K562 (cell line): ENCODE data around the gene SLC44A5. TPM values are rescaled to one million over a fixed set of nuclear protein-coding genes. Genes with fewer than 3 reads are reported as not detected.

ENCODE experiments used
- ATAC-seq: fragments of 200-7000 bp; cut with Tn5 transposase; 3 replicates; pipeline ENCODE4 v1.9.1; 2020; ENCODE audit warnings: moderate library complexity
- BruUV-seq: library from RNA; stranded (reverse); fragments of 400-500 nt; replicated peaks from 2 replicates; lab custom pipeline; 2021; lab: Mats Ljungman, UMichigan
- CTCF ChIA-PET: fragments of 300-600 bp; formaldehyde crosslinking; extraction: SDS; loops from one replicate; lab custom pipeline; 2021; ENCODE audit warnings: low intra/inter-chr PET ratio; lab: Yijun Ruan, JAX
- POLR2A ChIA-PET: fragments of 300-600, 350-650 bp; sonication (Branson Sonifier 250); formaldehyde crosslinking; extraction: SDS; loops from one replicate; lab custom pipeline; 2021; ENCODE audit warnings: antibody characterized with exemption, inconsistent platforms; lab: Yijun Ruan, JAX
- DNase-seq, 4 experiments: peaks; one replicate each; pipeline versions ENCODE4 v3.0.0 to v3.0.0-alpha.2; 2011 to 2018; ENCODE audit warnings: low spot score in 3 of 4, mixed read lengths in 3 of 4; ENCODE audit errors: extremely low read depth in 1 of 4
- FAIRE-seq: peaks from 2 replicates; lab custom pipeline; 2011; peaks lifted over from hg19 to GRCh38; lab: Jason Lieb, UNC
- H2AFZ ChIP-seq: 2 replicates; pipeline ENCODE4 v1.6.0; 2011; ENCODE audit warnings: low read depth, low read length, control low read depth, inconsistent platforms
- H3K27ac ChIP-seq: fragments of 200-600 bp; 3 replicates; pipeline ENCODE4 v1.8.0; 2011; ENCODE audit warnings: low read depth, mild to moderate bottlenecking, control low read depth, inconsistent platforms, low read length, moderate library complexity, mixed read lengths; ENCODE audit errors: extremely low read depth
- H3K27me3 ChIP-seq, 2 experiments: fragments of 300-600 bp in 1 of 2; 2 replicates in 1 of 2; 3 replicates in 1 of 2; pipeline versions ENCODE4 v1.6.0 to v1.8.0; 2011; ENCODE audit warnings: inconsistent platforms in 2 of 2, low read length in 2 of 2, mild to moderate bottlenecking in 1 of 2, mixed read lengths in 1 of 2, moderate library complexity in 1 of 2; ENCODE audit not compliant: control insufficient read depth in 2 of 2, insufficient read depth in 2 of 2
- H3K36me3 ChIP-seq: fragments of 300-600 bp; 3 replicates; pipeline ENCODE4 v1.8.0; 2011; ENCODE audit warnings: mild to moderate bottlenecking, low read length, inconsistent platforms; ENCODE audit not compliant: control insufficient read depth, insufficient read depth
- H3K4me1 ChIP-seq, 2 experiments: fragments of 200-600 bp in 1 of 2; replicated peaks in 1 of 2; 2 replicates in 1 of 2; 3 replicates in 1 of 2; pipeline versions ENCODE4 v1.5.1 to v1.8.0; 2011; ENCODE audit warnings: inconsistent platforms in 2 of 2, low read length in 2 of 2, mild to moderate bottlenecking in 1 of 2, mixed read lengths in 1 of 2, moderate library complexity in 1 of 2; ENCODE audit not compliant: control insufficient read depth in 2 of 2, insufficient read depth in 2 of 2
- H3K4me2 ChIP-seq: 2 replicates; pipeline ENCODE4 v1.6.1; 2011; ENCODE audit warnings: low read length, control low read depth, inconsistent platforms, mixed read lengths; ENCODE audit not compliant: insufficient read depth
- H3K4me3 ChIP-seq: fragments of 200-600 bp; sonication (generic), shearing (Covaris generic); 2 replicates; pipeline ENCODE4 v1.5.1; 2016; ENCODE audit warnings: control low read depth, inconsistent platforms
- H3K79me2 ChIP-seq: fragments of 200-600 bp; 3 replicates; pipeline ENCODE4 v1.8.0; 2011; ENCODE audit warnings: low read length, inconsistent platforms; ENCODE audit not compliant: control insufficient read depth, insufficient read depth
- H3K9ac ChIP-seq, 2 experiments: 2 replicates each; pipeline versions ENCODE4 v1.6.0 to v1.6.1; 2011; ENCODE audit warnings: low read depth in 2 of 2, low read length in 2 of 2, control low read depth in 1 of 2, inconsistent platforms in 1 of 2, mild to moderate bottlenecking in 1 of 2, mixed read lengths in 1 of 2; ENCODE audit not compliant: insufficient read depth in 1 of 2
- H3K9me1 ChIP-seq: one replicate; pipeline ENCODE4 v1.6.0; 2011; ENCODE audit warnings: inconsistent platforms, mild to moderate bottlenecking, low read length, moderate library complexity; ENCODE audit not compliant: control insufficient read depth, insufficient read depth
- H3K9me3 ChIP-seq: replicated peaks from 2 replicates; pipeline ENCODE4 v1.5.1; 2011; ENCODE audit warnings: low read depth, low read length, inconsistent platforms; ENCODE audit not compliant: control insufficient read depth, insufficient read depth
- H4K20me1 ChIP-seq: replicated peaks from 2 replicates; pipeline ENCODE4 v1.6.1; 2011; ENCODE audit warnings: low read length, inconsistent platforms, mixed read lengths; ENCODE audit not compliant: control insufficient read depth, insufficient read depth
- ADNP ChIP-seq: fragments of 200-800 bp; sonication (Bioruptor generic); IDR thresholded peaks from 2 replicates; pipeline ENCODE4 v1.6.1; 2016; ENCODE audit warnings: missing genetic modification characterization, missing compliant biosample characterization
- BRF1 ChIP-seq: IDR thresholded peaks from 3 replicates; pipeline ENCODE4 v1.6.1; 2011; ENCODE audit warnings: borderline replicate concordance, mild to moderate bottlenecking; ENCODE audit not compliant: insufficient read length; ENCODE audit errors: extremely low read depth
- CBX3 ChIP-seq, 2 experiments: IDR thresholded peaks; 1 replicate in 1 of 2; 2 replicates in 1 of 2; pipeline ENCODE4 v1.6.1; 2012; ENCODE audit warnings: inconsistent platforms in 2 of 2, low read length in 2 of 2, borderline replicate concordance in 1 of 2, control low read depth in 1 of 2
- CBX8 ChIP-seq: fragments of 200-600 bp; sonication (generic); IDR thresholded peaks from 2 replicates; pipeline ENCODE4 v1.6.1; 2012; ENCODE audit warnings: borderline replicate concordance, mixed run types, low read depth, mild to moderate bottlenecking, moderate library complexity, mixed read lengths, low read length, control low read depth, inconsistent platforms; ENCODE audit not compliant: poor library complexity, severe bottlenecking; ENCODE audit errors: extremely low read depth
- FOXK1 ChIP-seq: sonication (generic); formaldehyde crosslinking; IDR thresholded peaks from 2 replicates; pipeline ENCODE4 v1.8.0; 2022; ENCODE audit warnings: missing genetic modification reagents, mild to moderate bottlenecking, borderline replicate concordance
- PCBP2 ChIP-seq: fragments of 200-400 bp; formaldehyde crosslinking; IDR thresholded peaks from 2 replicates; pipeline ENCODE4 v1.6.1; 2018; ENCODE audit warnings: low read length, low read depth, mild to moderate bottlenecking, moderate library complexity; ENCODE audit not compliant: poor library complexity, severe bottlenecking
- PHB ChIP-seq: fragments of 250-450 bp; sonication (Bioruptor Pico); IDR thresholded peaks from 2 replicates; pipeline ENCODE4 v1.5.0; 2021
- PHB2 ChIP-seq: fragments of 450-650 bp; IDR thresholded peaks from 2 replicates; pipeline ENCODE4 v1.6.1; 2017; ENCODE audit warnings: low read depth
- SAP30 ChIP-seq: fragments of 200-600 bp; sonication (generic); IDR thresholded peaks from 2 replicates; pipeline ENCODE4 v1.6.1; 2012; ENCODE audit warnings: borderline replicate concordance, low read depth, mild to moderate bottlenecking, moderate library complexity, low read length, control low read depth, inconsistent platforms; ENCODE audit not compliant: insufficient read depth, poor library complexity, severe bottlenecking
- TFAM ChIP-seq: fragments of 250-450 bp; sonication (Bioruptor Pico); conservative IDR thresholded peaks from 2 replicates; pipeline ENCODE4 v1.5.0; 2021; ENCODE audit warnings: mild to moderate bottlenecking, moderate library complexity
- THRA ChIP-seq: fragments of 450-650 bp; IDR thresholded peaks from 2 replicates; pipeline ENCODE4 v1.6.1; 2017; ENCODE audit warnings: mild to moderate bottlenecking, moderate library complexity
- USF1 ChIP-seq: sonication (generic); formaldehyde crosslinking; IDR thresholded peaks from 2 replicates; pipeline ENCODE4 v1.9.0; 2022; ENCODE audit warnings: mild to moderate bottlenecking, missing genetic modification reagents
- WGBS: fragments of 100-300 bp; shearing (Covaris generic); methylation state at CpG from one replicate; pipeline ENCODE4 v1.1.6; 2016; ENCODE audit warnings: low coverage, mixed read lengths; ENCODE audit not compliant: insufficient coverage; ENCODE audit errors: missing lambda C conversion rate; 5-methylcytosine and 5-hydroxymethylcytosine counted together
- in situ Hi-C: fragments of 300-500 bp; cut with MboI; formaldehyde crosslinking; loops from 4 replicates; pipeline ENCODE4 v1.15.0; 2018; ENCODE audit warnings: inconsistent platforms, mixed read lengths
- intact Hi-C: fragments of 100-400 bp; cut with micrococcal nuclease; formaldehyde crosslinking; loops from 2 replicates; pipeline ENCODE4 v1.14.2; 2022
- polyA plus RNA-seq, 8 experiments: library from polyadenylated mRNA; depleted of rRNA in 4 of 8; stranded (reverse) in 5 of 8; unstranded in 3 of 8; fragments of >200 nt; fragmentation: Nextera tagmentation in 2 of 8; fragmentation: Illumina TruSeq in 1 of 8; extraction: Ambion mirVana in 2 of 8; extraction: Trizol in 1 of 8; gene quantifications; 2 replicates each; pipeline versions ENCODE4 v1.2.1 to v1.2.3, GENCODE V29; 2011 to 2014; ENCODE audit warnings: inconsistent platforms in 1 of 8, missing spikeins in 1 of 8
- total RNA-seq, 7 experiments: library from RNA; depleted of rRNA in 6 of 7; stranded (reverse); fragments of >200 nt in 6 of 7; fragmentation: Illumina TruSeq in 2 of 7; extraction: Trizol in 2 of 7; gene quantifications; 2 replicates each; pipeline versions ENCODE4 v1.2.1 to v1.2.3, GENCODE V29; 2011 to 2021; ENCODE audit warnings: low replicate concordance in 1 of 7

Gene SLC44A5
- total and polyA plus RNA-seq, 9 of the 15 experiments (the other 6 are each of a cell fraction or from before 2014, with no cell fraction given) = 1.2 to 10.1 (median 3.2) TPM

GRCh38 chr1:75308365-75308764 lies 302.5 kb downstream of the SLC44A5 start (continued):
- TF ChIP-seq BRF1 (no peak), PCBP2 (no peak), CBX8 (no peak), PHB (CRISPR knock-in tag) (no peak)
- TF ChIP-seq, all 486 proteins: peak for 0

GRCh38 chr1:75305061-75305460 lies 305.9 kb downstream of the SLC44A5 start:
- no peaks in the 10 kb centered on the region for H3K79me2 ChIP-seq
- H3K4me2 ChIP-seq = no peak overlapping the region
- no peaks in the 10 kb centered on the region for H3K36me3 ChIP-seq
- H3K4me3 ChIP-seq = no peak overlapping the region
- ChIA-PET CTCF (no interaction called here), POLR2A (interaction anchor here (0.7 to 0.9 kb wide), 2 partner anchors 11 to 152 kb away, joined by 3 to 4 read pairs; no protein-coding TSS in a partner anchor)
- no TSS peak for BruUV-seq
- no peak overlapping the region for H3K27ac ChIP-seq
- no peaks in the 10 kb centered on the region for H4K20me1 ChIP-seq
- no peaks in the 10 kb centered on the region for H3K9me3 ChIP-seq
- no peak for FAIRE-seq
- intact Hi-C loops = no loop called here
- no peak overlapping the region for H2AFZ ChIP-seq
- no peak for DNase-seq
- no peaks in the 10 kb centered on the region for H3K4me1 ChIP-seq
- WGBS = 9% methylated on average over 2 of the region's 2 CpGs
- H3K9ac ChIP-seq = no peak overlapping the region
- TF ChIP-seq ADNP = no peak
- no peak for TF ChIP-seq SAP30
- TF ChIP-seq CBX3 (IDR thresholded peaks at IDR 0.05; ENCODE audit: borderline replicate concordance in 1 of 2, low read length in 2 of 2) = no peak
- no peak for TF ChIP-seq PHB2
- no peak for TF ChIP-seq THRA
- no peak for TF ChIP-seq TFAM (CRISPR knock-in tag)
- no peak for TF ChIP-seq USF1 (CRISPR knock-in tag)
- no peak for TF ChIP-seq FOXK1
- in situ Hi-C loops = no loop called here
- H3K27me3 ChIP-seq = no peaks in the 10 kb centered on the region; a peak in 1 of 5 replicates
- no peak for ATAC-seq
- H3K9me1 ChIP-seq = no peaks in the 10 kb centered on the region
